Regular cardiac myocyte (primary cell): ENCODE results near the gene PCDHGB3. TPM values are rescaled to one million over a fixed set of nuclear protein-coding genes. Genes with fewer than 3 reads are reported as not detected.

ENCODE experiments used
- total RNA-seq: library from RNA; depleted of rRNA; stranded (reverse); fragments of >200 nt; gene quantifications from 2 replicates; pipeline ENCODE4 v1.2.3, GENCODE V29; 2014

Gene PCDHGB3
- total RNA-seq, 1 donor from 2014 or later = 4.5 TPM

DNA sequence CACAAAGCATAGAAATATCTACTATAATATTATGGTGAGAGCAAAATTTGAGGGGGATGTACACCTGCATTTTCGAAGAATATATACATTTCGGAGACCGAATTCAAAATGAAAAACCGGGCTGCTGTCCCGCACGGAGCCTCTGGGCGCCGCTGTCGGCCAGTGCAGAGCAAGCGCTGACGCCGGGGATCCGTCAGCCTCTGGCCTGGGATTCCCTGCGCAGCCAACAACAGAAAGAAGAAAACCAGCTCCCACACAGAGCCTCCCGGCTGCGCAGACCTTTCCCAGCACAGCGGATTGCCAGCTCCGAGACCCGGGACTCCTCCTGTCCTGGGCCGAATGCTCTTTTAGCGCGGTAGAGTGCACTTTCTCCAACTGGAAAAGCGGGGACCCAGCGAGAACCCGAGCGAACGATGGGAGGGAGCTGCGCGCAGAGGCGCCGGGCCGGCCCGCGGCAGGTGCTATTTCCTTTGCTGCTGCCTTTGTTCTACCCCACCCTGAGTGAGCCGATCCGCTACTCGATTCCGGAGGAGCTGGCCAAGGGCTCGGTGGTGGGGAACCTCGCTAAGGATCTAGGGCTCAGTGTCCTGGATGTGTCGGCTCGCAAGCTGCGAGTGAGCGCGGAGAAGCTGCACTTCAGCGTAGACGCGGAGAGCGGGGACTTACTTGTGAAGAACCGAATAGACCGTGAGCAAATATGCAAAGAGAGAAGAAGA lies 37.9 kb downstream of the PCDHGB3 start, which contains the start of gene PCDHGB6:
TSS of gene PCDHGB6 (plus strand) at position 232 of the 716 bp plus-strand sequence. CDS start at position 414, 182 bp downstream.

DNA sequence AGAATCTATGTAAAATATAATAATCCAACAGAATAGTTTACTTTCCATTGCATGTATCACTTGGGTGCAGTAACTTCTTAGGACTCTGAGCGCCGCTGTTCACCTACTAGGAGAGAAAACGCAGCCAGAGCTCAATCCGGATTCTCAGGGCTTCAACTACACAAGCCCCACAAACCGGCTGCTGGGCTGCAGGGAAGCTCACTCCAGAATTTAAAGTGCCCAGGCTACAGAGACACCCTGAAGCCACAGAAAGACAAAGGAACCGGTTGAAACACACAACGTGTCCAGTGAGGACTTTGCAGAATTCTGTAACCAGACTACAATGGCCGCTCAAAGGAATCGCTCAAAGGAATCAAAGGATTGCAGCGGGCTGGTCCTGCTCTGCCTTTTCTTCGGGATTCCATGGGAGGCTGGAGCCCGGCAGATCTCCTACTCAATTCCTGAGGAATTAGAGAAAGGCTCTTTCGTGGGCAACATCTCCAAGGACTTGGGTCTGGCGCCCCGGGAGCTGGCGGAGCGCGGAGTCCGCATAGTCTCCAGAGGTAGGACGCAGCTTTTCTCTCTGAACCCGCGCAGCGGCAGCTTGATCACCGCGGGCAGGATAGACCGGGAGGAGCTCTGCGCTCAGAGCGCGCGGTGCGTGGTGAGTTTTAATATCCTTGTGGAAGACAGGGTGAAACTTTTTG lies 43.0 kb downstream of the PCDHGB3 start, which contains the start of gene PCDHGA10:
TSS of gene PCDHGA10 (plus strand) at position 134 of the 686 bp plus-strand sequence. CDS start at position 323, 189 bp downstream.

DNA sequence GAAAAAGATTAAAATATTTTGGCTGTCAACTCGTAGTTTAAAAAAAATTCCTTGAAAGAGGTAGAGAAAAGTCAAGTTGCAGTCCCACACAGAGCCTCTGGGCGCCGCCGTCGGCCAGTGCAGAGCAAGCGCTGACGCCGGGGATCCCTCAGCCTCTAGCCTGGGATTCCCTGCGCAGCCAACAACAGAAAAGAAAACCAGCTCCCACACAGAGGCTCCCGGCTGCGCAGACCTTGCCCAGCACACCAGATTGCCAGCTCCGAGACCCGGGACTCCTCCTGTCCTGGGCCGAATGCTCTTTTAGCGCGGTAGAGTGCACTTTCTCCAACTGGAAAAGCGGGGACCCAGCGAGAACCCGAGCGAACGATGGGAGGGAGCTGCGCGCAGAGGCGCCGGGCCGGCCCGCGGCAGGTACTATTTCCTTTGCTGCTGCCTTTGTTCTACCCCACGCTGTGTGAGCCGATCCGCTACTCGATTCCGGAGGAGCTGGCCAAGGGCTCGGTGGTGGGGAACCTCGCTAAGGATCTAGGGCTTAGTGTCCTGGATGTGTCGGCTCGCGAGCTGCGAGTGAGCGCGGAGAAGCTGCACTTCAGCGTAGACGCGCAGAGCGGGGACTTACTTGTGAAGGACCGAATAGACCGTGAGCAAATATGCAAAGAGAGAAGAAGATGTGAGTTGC lies 47.6 kb downstream of the PCDHGB3 start, which contains the start of gene PCDHGB7:
TSS of gene PCDHGB7 (plus strand) at position 184 of the 679 bp plus-strand sequence. CDS start at position 367, 183 bp downstream.

DNA sequence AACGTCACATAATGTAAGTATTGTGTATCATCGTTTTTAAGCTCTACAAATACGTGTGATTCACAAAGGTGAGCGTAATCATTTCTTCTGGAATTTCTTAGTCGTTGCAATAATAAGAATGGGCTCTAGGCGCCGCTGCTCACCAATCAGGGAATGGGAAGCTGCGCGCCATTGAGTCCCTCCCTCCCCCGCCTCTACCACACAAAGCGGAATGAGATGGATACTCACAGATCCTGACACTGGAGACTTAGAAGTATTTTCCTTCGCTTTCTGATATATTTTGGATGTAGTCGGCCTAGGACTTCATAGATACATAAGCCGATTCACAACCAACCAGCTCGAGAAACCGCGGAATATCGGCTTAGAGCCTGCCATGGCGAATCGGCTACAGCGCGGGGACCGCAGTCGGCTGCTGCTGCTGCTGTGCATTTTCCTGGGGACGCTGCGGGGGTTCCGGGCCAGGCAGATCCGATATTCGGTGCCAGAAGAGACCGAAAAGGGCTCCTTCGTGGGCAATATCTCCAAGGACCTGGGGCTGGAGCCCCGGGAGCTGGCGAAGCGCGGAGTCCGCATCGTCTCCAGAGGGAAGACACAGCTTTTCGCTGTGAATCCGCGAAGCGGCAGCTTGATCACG lies 50.9 kb downstream of the PCDHGB3 start, which contains the start of gene PCDHGA11:
TSS of gene PCDHGA11 (plus strand) at position 197 of the 634 bp plus-strand sequence. CDS start at position 374, 177 bp downstream.

Other genes with a start within 250 kb of the PCDHGB3 start
- gene PCDHB4, start 248.4 kb upstream of the PCDHGB3 start, total RNA-seq = under 0.01 and 0.85 TPM in 2 replicates
- 0.58 and 3.1 TPM in 2 replicates for gene PCDHB5, start 235.0 kb upstream of the PCDHGB3 start, total RNA-seq
- gene PCDHB6, start 220.2 kb upstream of the PCDHGB3 start, total RNA-seq = under 0.01 and 0.28 TPM in 2 replicates
- 0.19 and 1.1 TPM in 2 replicates for gene PCDHB7, start 197.6 kb upstream of the PCDHGB3 start, total RNA-seq
- under 0.01 and 1.4 TPM in 2 replicates for gene PCDHB8, start 192.5 kb upstream of the PCDHGB3 start, total RNA-seq
- gene PCDHB16, start 187.9 kb upstream of the PCDHGB3 start, total RNA-seq = 0.19 and 1.7 TPM in 2 replicates
- gene PCDHB9, start 183.1 kb upstream of the PCDHGB3 start, total RNA-seq = under 0.01 and 0.56 TPM in 2 replicates
- 0.19 and 1.7 TPM in 2 replicates for gene PCDHB10, start 177.9 kb upstream of the PCDHGB3 start, total RNA-seq
- gene PCDHB11, start 170.6 kb upstream of the PCDHGB3 start, total RNA-seq = 0.19 and 0.85 TPM in 2 replicates
- under 0.01 and 0.28 TPM in 2 replicates for gene PCDHB12, start 161.5 kb upstream of the PCDHGB3 start, total RNA-seq
- 0.19 and 1.1 TPM in 2 replicates for gene PCDHB13, start 156.3 kb upstream of the PCDHGB3 start, total RNA-seq
- 0.58 and 2.5 TPM in 2 replicates for gene PCDHB14, start 146.9 kb upstream of the PCDHGB3 start, total RNA-seq
- 0.38 and 1.4 TPM in 2 replicates for gene PCDHB15, start 124.8 kb upstream of the PCDHGB3 start, total RNA-seq
- gene SLC25A2, start 66.2 kb upstream of the PCDHGB3 start, total RNA-seq = under 0.01 and 0.19 TPM in 2 replicates
- 90.2 and 102 TPM in 2 replicates for gene TAF7, start 49.5 kb upstream of the PCDHGB3 start, total RNA-seq
- 0.38 and 1.4 TPM in 2 replicates for gene PCDHGA1, start 39.7 kb upstream of the PCDHGB3 start, total RNA-seq
- 1.5 and 3.1 TPM in 2 replicates for gene PCDHGA2, start 31.5 kb upstream of the PCDHGB3 start, total RNA-seq
- 0.38 and 1.7 TPM in 2 replicates for gene PCDHGA3, start 26.4 kb upstream of the PCDHGB3 start, total RNA-seq
- gene PCDHGB1, start 20.1 kb upstream of the PCDHGB3 start, total RNA-seq = 0.38 and 3.1 TPM in 2 replicates
- 2.9 and 8.2 TPM in 2 replicates for gene PCDHGA4, start 15.2 kb upstream of the PCDHGB3 start, total RNA-seq
- gene PCDHGB2, start 10.2 kb upstream of the PCDHGB3 start, total RNA-seq = 1.2 and 2.5 TPM in 2 replicates
- 0.58 and 1.1 TPM in 2 replicates for gene PCDHGA5, start 6.1 kb upstream of the PCDHGB3 start, total RNA-seq
- 1.5 and 3.1 TPM in 2 replicates for gene PCDHGA6, start 3.6 kb downstream of the PCDHGB3 start, total RNA-seq
- gene PCDHGA7, start 12.5 kb downstream of the PCDHGB3 start, total RNA-seq = 1.5 and 3.7 TPM in 2 replicates
- 9.6 and 22.0 TPM in 2 replicates for gene PCDHGB4, start 17.5 kb downstream of the PCDHGB3 start, total RNA-seq
- gene PCDHGA8, start 22.4 kb downstream of the PCDHGB3 start, total RNA-seq = 1.3 and 2.8 TPM in 2 replicates
- gene PCDHGB5, start 27.7 kb downstream of the PCDHGB3 start, total RNA-seq = 17.8 and 21.4 TPM in 2 replicates
- gene PCDHGA9, start 32.5 kb downstream of the PCDHGB3 start, total RNA-seq = 2.1 and 3.1 TPM in 2 replicates
- 0.96 and 2.5 TPM in 2 replicates for gene PCDHGB6, start 37.8 kb downstream of the PCDHGB3 start, total RNA-seq
- 1.2 and 3.4 TPM in 2 replicates for gene PCDHGA10, start 42.7 kb downstream of the PCDHGB3 start, total RNA-seq
- gene PCDHGB7, start 47.4 kb downstream of the PCDHGB3 start, total RNA-seq = 1.9 and 4.5 TPM in 2 replicates
- 3.1 and 4.5 TPM in 2 replicates for gene PCDHGA11, start 50.8 kb downstream of the PCDHGB3 start, total RNA-seq
- gene PCDHGA12, start 60.3 kb downstream of the PCDHGB3 start, total RNA-seq = 6.7 and 14.7 TPM in 2 replicates
- gene PCDHGC3, start 105.7 kb downstream of the PCDHGB3 start, total RNA-seq = 24.7 and 31.0 TPM in 2 replicates
- gene PCDHGC4, start 114.8 kb downstream of the PCDHGB3 start, total RNA-seq = 0.77 and 1.1 TPM in 2 replicates
- 1.7 and 2.0 TPM in 2 replicates for gene PCDHGC5, start 118.8 kb downstream of the PCDHGB3 start, total RNA-seq
- gene DIAPH1, start 248.8 kb downstream of the PCDHGB3 start, total RNA-seq = 16.1 and 41.4 TPM in 2 replicates